ENCODE measurements around the gene SPATA46.

DNA sequence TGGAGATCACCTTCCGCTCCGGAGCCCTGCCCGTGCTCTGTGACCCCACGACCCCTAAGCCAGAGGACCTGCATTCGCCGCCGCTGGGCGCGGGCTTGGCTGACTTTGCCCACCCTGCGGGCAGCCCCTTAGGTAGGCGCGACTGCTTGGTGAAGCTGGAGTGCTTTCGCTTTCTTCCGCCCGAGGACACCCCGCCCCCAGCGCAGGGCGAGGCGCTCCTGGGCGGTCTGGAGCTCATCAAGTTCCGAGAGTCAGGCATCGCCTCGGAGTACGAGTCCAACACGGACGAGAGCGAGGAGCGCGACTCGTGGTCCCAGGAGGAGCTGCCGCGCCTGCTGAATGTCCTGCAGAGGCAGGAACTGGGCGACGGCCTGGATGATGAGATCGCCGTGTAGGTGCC is 9.6 kb downstream of the SPATA46 start:
- TF ChIP-seq ZBTB17 (tag by site-specific recombination; IDR thresholded peaks at IDR 0.05) (no peak), TCF7L2 (IDR thresholded peaks at IDR 0.05; ENCODE audit: borderline replicate concordance, low read depth, low read length) (no peak), ZNF530 (tag by site-specific recombination; IDR thresholded peaks at IDR 0.05; ENCODE audit: low read depth) (no peak), ZNF114 (tag by site-specific recombination; IDR thresholded peaks at IDR 0.05) (no peak), SALL2 (tag by site-specific recombination; IDR thresholded peaks at IDR 0.05; ENCODE audit: borderline replicate concordance) (no peak), ZNF660 (tag by site-specific recombination; IDR thresholded peaks at IDR 0.05) (no peak), ZNF24 (tag by site-specific recombination; IDR thresholded peaks at IDR 0.05) (no peak), YY1 (tag by site-specific recombination; IDR thresholded peaks at IDR 0.05) (no peak)
- TF ChIP-seq, protein P1, sequence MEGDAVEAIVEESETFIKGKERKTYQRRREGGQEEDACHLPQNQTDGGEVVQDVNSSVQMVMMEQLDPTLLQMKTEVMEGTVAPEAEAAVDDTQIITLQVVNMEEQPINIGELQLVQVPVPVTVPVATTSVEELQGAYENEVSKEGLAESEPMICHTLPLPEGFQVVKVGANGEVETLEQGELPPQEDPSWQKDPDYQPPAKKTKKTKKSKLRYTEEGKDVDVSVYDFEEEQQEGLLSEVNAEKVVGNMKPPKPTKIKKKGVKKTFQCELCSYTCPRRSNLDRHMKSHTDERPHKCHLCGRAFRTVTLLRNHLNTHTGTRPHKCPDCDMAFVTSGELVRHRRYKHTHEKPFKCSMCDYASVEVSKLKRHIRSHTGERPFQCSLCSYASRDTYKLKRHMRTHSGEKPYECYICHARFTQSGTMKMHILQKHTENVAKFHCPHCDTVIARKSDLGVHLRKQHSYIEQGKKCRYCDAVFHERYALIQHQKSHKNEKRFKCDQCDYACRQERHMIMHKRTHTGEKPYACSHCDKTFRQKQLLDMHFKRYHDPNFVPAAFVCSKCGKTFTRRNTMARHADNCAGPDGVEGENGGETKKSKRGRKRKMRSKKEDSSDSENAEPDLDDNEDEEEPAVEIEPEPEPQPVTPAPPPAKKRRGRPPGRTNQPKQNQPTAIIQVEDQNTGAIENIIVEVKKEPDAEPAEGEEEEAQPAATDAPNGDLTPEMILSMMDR (tag by site-specific recombination; IDR thresholded peaks at IDR 0.05), result no peak
- TF ChIP-seq, protein P2, sequence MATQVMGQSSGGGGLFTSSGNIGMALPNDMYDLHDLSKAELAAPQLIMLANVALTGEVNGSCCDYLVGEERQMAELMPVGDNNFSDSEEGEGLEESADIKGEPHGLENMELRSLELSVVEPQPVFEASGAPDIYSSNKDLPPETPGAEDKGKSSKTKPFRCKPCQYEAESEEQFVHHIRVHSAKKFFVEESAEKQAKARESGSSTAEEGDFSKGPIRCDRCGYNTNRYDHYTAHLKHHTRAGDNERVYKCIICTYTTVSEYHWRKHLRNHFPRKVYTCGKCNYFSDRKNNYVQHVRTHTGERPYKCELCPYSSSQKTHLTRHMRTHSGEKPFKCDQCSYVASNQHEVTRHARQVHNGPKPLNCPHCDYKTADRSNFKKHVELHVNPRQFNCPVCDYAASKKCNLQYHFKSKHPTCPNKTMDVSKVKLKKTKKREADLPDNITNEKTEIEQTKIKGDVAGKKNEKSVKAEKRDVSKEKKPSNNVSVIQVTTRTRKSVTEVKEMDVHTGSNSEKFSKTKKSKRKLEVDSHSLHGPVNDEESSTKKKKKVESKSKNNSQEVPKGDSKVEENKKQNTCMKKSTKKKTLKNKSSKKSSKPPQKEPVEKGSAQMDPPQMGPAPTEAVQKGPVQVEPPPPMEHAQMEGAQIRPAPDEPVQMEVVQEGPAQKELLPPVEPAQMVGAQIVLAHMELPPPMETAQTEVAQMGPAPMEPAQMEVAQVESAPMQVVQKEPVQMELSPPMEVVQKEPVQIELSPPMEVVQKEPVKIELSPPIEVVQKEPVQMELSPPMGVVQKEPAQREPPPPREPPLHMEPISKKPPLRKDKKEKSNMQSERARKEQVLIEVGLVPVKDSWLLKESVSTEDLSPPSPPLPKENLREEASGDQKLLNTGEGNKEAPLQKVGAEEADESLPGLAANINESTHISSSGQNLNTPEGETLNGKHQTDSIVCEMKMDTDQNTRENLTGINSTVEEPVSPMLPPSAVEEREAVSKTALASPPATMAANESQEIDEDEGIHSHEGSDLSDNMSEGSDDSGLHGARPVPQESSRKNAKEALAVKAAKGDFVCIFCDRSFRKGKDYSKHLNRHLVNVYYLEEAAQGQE (tag by site-specific recombination; IDR thresholded peaks at IDR 0.05), result no peak

Data from HEK293 (cell line).